Upper lobe of left lung (tissue), 4 donors: ENCODE results near the gene STEAP3.

Source experiments
- POLR2A ChIP-seq, 4 donors: fragments of 450-650 bp; IDR thresholded peaks; one replicate each; pipeline ENCODE4 v1.5.1; 2016 to 2017; ENCODE audit warnings: antibody characterized with exemption in 4 of 4, mild to moderate bottlenecking in 2 of 4
- POLR2AphosphoS5 ChIP-seq, 2 donors: sonication (generic); formaldehyde crosslinking; IDR thresholded peaks; one replicate each; pipeline ENCODE4 v1.5.1; 2017; ENCODE audit warnings: antibody characterized with exemption in 2 of 2

DNA sequence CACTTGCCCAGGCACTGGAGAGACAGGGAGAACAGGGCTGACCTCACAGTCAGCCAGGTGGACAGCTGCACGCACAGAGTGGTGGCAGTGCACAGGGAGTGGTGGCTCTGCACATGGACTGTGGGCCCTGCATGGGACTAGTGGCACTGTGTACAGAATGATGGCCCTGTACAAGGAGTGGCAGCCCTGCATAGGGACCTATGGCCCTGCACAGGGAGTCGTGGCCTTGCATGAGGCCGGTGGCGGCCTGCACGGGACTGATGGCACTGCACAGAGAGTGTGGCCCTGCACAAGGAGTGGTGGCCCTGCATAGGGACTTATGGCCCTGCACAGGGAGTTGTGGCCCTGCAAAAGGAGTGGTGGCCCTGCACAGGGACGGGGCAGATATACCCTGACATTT lies 19.1 kb upstream of the STEAP3 start:
- TF ChIP-seq POLR2AphosphoS5 (IDR thresholded peaks at IDR 0.05) = no peak
- TF ChIP-seq POLR2A (IDR thresholded peaks at IDR 0.05) = no peak
